ENCODE measurements around the gene TLE2. TPM values are rescaled to one million over a fixed set of nuclear protein-coding genes. Genes with fewer than 3 reads are reported as not detected.

Gene TLE2
- polyA plus RNA-seq, 3 donors: not detected

- H3K4me3 ChIP-seq (replicated peaks in 1 of 3; ENCODE audit: low read depth in 2 of 3, low read length in 3 of 3): peak overlapping the region in 1 of 3 experiments; percentile 39
- H2AFZ ChIP-seq (ENCODE audit: insufficient read depth, low read depth, low read length, poor library complexity, severe bottlenecking): no peak overlapping the region
- H3K36me3 Mint-ChIP-seq: no peaks in the 10 kb centered on the region
- no peaks in the 10 kb centered on the region for H3K79me2 ChIP-seq (ENCODE audit: insufficient read depth, low read length)
- H4K20me1 ChIP-seq (ENCODE audit: insufficient read depth, low read length): no peaks in the 10 kb centered on the region
- no peak for DNase-seq
- H3K9me3 Mint-ChIP-seq: peaks cover 0 to 17% (median 9%) of the 10 kb centered on the region in 7 donors
- intact Hi-C loops (cut with micrococcal nuclease): loop anchor here (5.0 to 10.0 kb wide), 2 partner anchors 60 to 63 kb away; no protein-coding TSS in a partner anchor
- H3K27ac ChIP-seq (ENCODE audit: low read depth in 1 of 2, low read length in 2 of 2): no peak overlapping the region
- H3K4me3 Mint-ChIP-seq: peak overlapping the region in 1 of 2 donors; percentile 71
- H3K4me1 Mint-ChIP-seq: peaks cover 41% of the 10 kb centered on the region
- no peaks in the 10 kb centered on the region for H3K36me3 ChIP-seq (replicated peaks in 1 of 2; ENCODE audit: control insufficient read depth in 1 of 2, insufficient read depth in 2 of 2, low read length in 2 of 2)
- H3K27me3 Mint-ChIP-seq (ENCODE audit: low read depth in 3 of 3): peaks cover 18 to 30% (median 21%) of the 10 kb centered on the region in 3 donors
- peaks cover 43 to 48% of the 10 kb centered on the region in 2 donors for H3K4me1 ChIP-seq (ENCODE audit: control insufficient read depth in 1 of 2, insufficient read depth in 2 of 2, low read length in 2 of 2)
- TF ChIP-seq CTCF (IDR thresholded peaks at IDR 0.05): no peak
- H3K4me2 ChIP-seq (replicated peaks; ENCODE audit: extremely low read depth, low read length, poor library complexity, severe bottlenecking): peak overlapping the region; percentile 37
- 11% methylated on average over 4 of the region's 14 CpGs for WGBS (ENCODE audit: insufficient coverage)
- H3K27me3 ChIP-seq (ENCODE audit: control insufficient read depth in 2 of 2, insufficient read depth in 2 of 2, low read length in 2 of 2): peaks cover 0 to 9% of the 10 kb centered on the region in 2 donors
- H3K9me3 ChIP-seq (replicated peaks in 1 of 2; ENCODE audit: control insufficient read depth in 1 of 2, insufficient read depth in 1 of 2, low read length in 2 of 2): peaks cover 0 to 5% of the 10 kb centered on the region in 2 donors
- H3K27ac Mint-ChIP-seq: peak overlapping the region in 6 of 7 donors; percentile 21 to 68 (median 63)
- no peak overlapping the region for H3K9ac ChIP-seq (ENCODE audit: insufficient read depth, low read length, poor library complexity, severe bottlenecking)
Observed at GRCh38 chr19:2974342-2975041, 54.6 kb downstream of the TLE2 start.

- Histone ChIP-seq H3K4me1 (ENCODE audit: control insufficient read depth in 1 of 2, insufficient read depth in 2 of 2, low read length in 2 of 2) (peaks cover 43 to 52% of the 10 kb centered on the region in 2 donors), H3K4me2 (replicated peaks; ENCODE audit: extremely low read depth, low read length, poor library complexity, severe bottlenecking) (no peak overlapping the region), H4K20me1 (ENCODE audit: insufficient read depth, low read length) (no peaks in the 10 kb centered on the region), H3K9ac (ENCODE audit: insufficient read depth, low read length, poor library complexity, severe bottlenecking) (no peak overlapping the region), H2AFZ (ENCODE audit: insufficient read depth, low read depth, low read length, poor library complexity, severe bottlenecking) (no peak overlapping the region), H3K36me3 (replicated peaks in 1 of 2; ENCODE audit: control insufficient read depth in 1 of 2, insufficient read depth in 2 of 2, low read length in 2 of 2) (no peaks in the 10 kb centered on the region), H3K27me3 (ENCODE audit: control insufficient read depth in 2 of 2, insufficient read depth in 2 of 2, low read length in 2 of 2) (peaks cover 0 to 9% of the 10 kb centered on the region in 2 donors), H3K9me3 (replicated peaks in 1 of 2; ENCODE audit: control insufficient read depth in 1 of 2, insufficient read depth in 1 of 2, low read length in 2 of 2) (peaks cover 0 to 5% of the 10 kb centered on the region in 2 donors), H3K4me3 (replicated peaks in 1 of 3; ENCODE audit: low read depth in 2 of 3, low read length in 3 of 3) (no peak overlapping the region), H3K79me2 (ENCODE audit: insufficient read depth, low read length) (no peaks in the 10 kb centered on the region), H3K27ac (ENCODE audit: low read depth in 1 of 2, low read length in 2 of 2) (no peak overlapping the region)
- no peak overlapping the region for H3K4me3 Mint-ChIP-seq
- intact Hi-C loops (cut with micrococcal nuclease): loop anchor here in 1 of 2 donors (10.0 kb wide), 1 partner anchor 62 kb away; no protein-coding TSS in a partner anchor
- no peaks in the 10 kb centered on the region for H3K36me3 Mint-ChIP-seq
- peaks cover 43% of the 10 kb centered on the region for H3K4me1 Mint-ChIP-seq
- no peak overlapping the region for H3K27ac Mint-ChIP-seq
- DNase-seq: no peak
- peaks cover 0 to 17% (median 9%) of the 10 kb centered on the region in 7 donors for H3K9me3 Mint-ChIP-seq
- 100% methylated on average over 1 of the region's 8 CpGs for WGBS (ENCODE audit: insufficient coverage)
- H3K27me3 Mint-ChIP-seq (ENCODE audit: low read depth in 3 of 3): peaks cover 18 to 28% (median 27%) of the 10 kb centered on the region in 3 donors
- TF ChIP-seq CTCF (IDR thresholded peaks at IDR 0.05): no peak
Observed at GRCh38 chr19:2973229-2973628, 55.9 kb downstream of the TLE2 start.

Data from CD14-positive monocyte (primary cell).